CD4-positive, alpha-beta T cell treated with Interleukin-6 at 100 ng/mL for 8 hours (primary cell): ENCODE measurements around the gene PPARGC1A.

ENCODE experiments used
- DNase-seq: peaks from one replicate; pipeline ENCODE4 v3.0.0-alpha.2; 2020; ENCODE audit warnings: mixed read lengths, low spot score

PPARGC1A gene

GRCh38 chr4:23889814-23890341 is at the start of gene PPARGC1A:
TSS of gene PPARGC1A (minus strand) at chr4:23890047. CDS start at chr4:23889957, 90 bp downstream.
- DNase-seq = no peak

GRCh38 chr4:23938796-23939195 is 48.9 kb upstream of the PPARGC1A start:
- no peak for DNase-seq

GRCh38 chr4:23937173-23937572 is 47.3 kb upstream of the PPARGC1A start:
- DNase-seq = no peak

- no peak for DNase-seq
Observed at GRCh38 chr4:23934915-23935314, 45.1 kb upstream of the PPARGC1A start.

GRCh38 chr4:23934223-23934622 is 44.4 kb upstream of the PPARGC1A start:
- DNase-seq = no peak

- DNase-seq = no peak
Observed at GRCh38 chr4:23932901-23933308, 43.1 kb upstream of the PPARGC1A start.

GRCh38 chr4:23932186-23932585 is 42.3 kb upstream of the PPARGC1A start:
- DNase-seq = no peak

GRCh38 chr4:23931489-23931830 is 41.6 kb upstream of the PPARGC1A start:
- no peak for DNase-seq

GRCh38 chr4:23930750-23931488 is 41.1 kb upstream of the PPARGC1A start:
- no peak for DNase-seq

- no peak for DNase-seq
Observed at GRCh38 chr4:23929248-23929647, 39.4 kb upstream of the PPARGC1A start.

- no peak for DNase-seq
Observed at GRCh38 chr4:23924556-23924955, 34.7 kb upstream of the PPARGC1A start.

GRCh38 chr4:23923840-23924239 is 34.0 kb upstream of the PPARGC1A start:
- no peak for DNase-seq

- no peak for DNase-seq
Observed at GRCh38 chr4:23923141-23923540, 33.3 kb upstream of the PPARGC1A start.

- DNase-seq = no peak
Observed at GRCh38 chr4:23922541-23923111, 32.8 kb upstream of the PPARGC1A start.

- DNase-seq = no peak
Observed at GRCh38 chr4:23922013-23922412, 32.2 kb upstream of the PPARGC1A start.

GRCh38 chr4:23921447-23921845 is 31.6 kb upstream of the PPARGC1A start:
- no peak for DNase-seq

- DNase-seq = no peak
Observed at GRCh38 chr4:23920716-23921446, 31.0 kb upstream of the PPARGC1A start.

- DNase-seq = no peak
Observed at GRCh38 chr4:23920296-23920695, 30.4 kb upstream of the PPARGC1A start.

- DNase-seq = no peak
Observed at GRCh38 chr4:23916282-23916681, 26.4 kb upstream of the PPARGC1A start.

- DNase-seq = no peak
Observed at GRCh38 chr4:23915459-23916132, 25.7 kb upstream of the PPARGC1A start.

- no peak for DNase-seq
Observed at GRCh38 chr4:23911675-23912455, 22.0 kb upstream of the PPARGC1A start.

- no peak for DNase-seq
Observed at GRCh38 chr4:23909671-23910070, 19.8 kb upstream of the PPARGC1A start.
